NCI-H2029 (cell line): ENCODE data around the gene RSPO3.
"Not testable (repeated sequence)": the region's sequence is repeated elsewhere in the genome, so short reads cannot be mapped to it uniquely, and the experiment has no call there.

Experiments used
- DNase-seq: peaks from one replicate; lab custom pipeline; 2025; lab: John Stamatoyannopoulos, UW

Gene RSPO3

GRCh38 chr6:127205036-127205435 lies 86.6 kb downstream of the RSPO3 start:
- DNase-seq = no peak

GRCh38 chr6:127206531-127207095 lies 88.1 kb downstream of the RSPO3 start:
- no peak for DNase-seq

GRCh38 chr6:127207591-127208120 lies 89.2 kb downstream of the RSPO3 start:
- no peak for DNase-seq

- DNase-seq = no peak
These were observed 92.3 kb downstream of the RSPO3 start for GRCh38 chr6:127210725-127211124.

- no peak for DNase-seq
These were observed 93.9 kb downstream of the RSPO3 start for GRCh38 chr6:127212376-127212775.

GRCh38 chr6:127214032-127214431 lies 95.6 kb downstream of the RSPO3 start:
- DNase-seq = not testable (repeated sequence)

- DNase-seq = not testable (repeated sequence)
These were observed 96.1 kb downstream of the RSPO3 start for GRCh38 chr6:127214531-127214930.

GRCh38 chr6:127215931-127216330 lies 97.5 kb downstream of the RSPO3 start:
- no peak for DNase-seq

GRCh38 chr6:127216810-127217789 lies 98.6 kb downstream of the RSPO3 start:
- DNase-seq = no peak

GRCh38 chr6:127219869-127220268 lies 101.4 kb downstream of the RSPO3 start:
- DNase-seq = no peak

- no peak for DNase-seq
These were observed 102.7 kb downstream of the RSPO3 start for GRCh38 chr6:127221201-127221600.

GRCh38 chr6:127222418-127222817 lies 103.9 kb downstream of the RSPO3 start:
- no peak for DNase-seq

GRCh38 chr6:127225497-127225896 lies 107.0 kb downstream of the RSPO3 start:
- no peak for DNase-seq

GRCh38 chr6:127233819-127234218 lies 115.3 kb downstream of the RSPO3 start:
- DNase-seq = not testable (repeated sequence)

- DNase-seq = no peak
These were observed 125.0 kb downstream of the RSPO3 start for GRCh38 chr6:127243501-127243900.
